ENCODE measurements around the gene MPLKIP. TPM values are rescaled to one million over a fixed set of nuclear protein-coding genes. Genes with fewer than 3 reads are reported as not detected.

The MPLKIP gene
- total RNA-seq, 1 donor from 2014 or later = 38.0 TPM

DNA sequence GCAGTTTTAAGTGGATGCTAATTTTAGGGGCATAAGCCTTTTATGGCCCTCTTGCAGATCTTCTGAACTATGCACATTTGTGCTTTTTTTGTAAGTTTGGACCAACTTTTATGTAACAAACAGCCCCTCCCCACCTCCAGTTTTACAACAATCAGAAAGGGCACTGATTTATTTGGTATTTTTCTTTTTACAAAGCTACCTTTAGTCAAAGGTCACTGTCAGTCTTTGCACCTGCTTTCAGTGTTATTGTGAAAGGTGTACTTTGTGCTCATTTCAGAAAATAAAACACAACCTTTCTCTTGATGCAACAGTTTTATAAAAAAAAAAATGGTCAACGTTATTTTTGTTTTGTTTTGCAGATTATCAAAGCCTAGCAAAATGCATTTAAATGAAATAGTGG is 39.2 kb downstream of the MPLKIP start:
- no peak for DNase-seq (ENCODE audit: low spot score, unreplicated experiment)
- peaks cover 9% of the 10 kb centered on the region for H3K4me1 Mint-ChIP-seq (ENCODE audit: low read depth)
- no peaks in the 10 kb centered on the region for H3K9me3 Mint-ChIP-seq (ENCODE audit: low read depth)
- peaks cover 17% of the 10 kb centered on the region for H3K36me3 Mint-ChIP-seq (ENCODE audit: insufficient read depth)
- no peaks in the 10 kb centered on the region for H3K27me3 Mint-ChIP-seq
- no peak overlapping the region for H3K4me3 Mint-ChIP-seq (ENCODE audit: low read depth)
- TF ChIP-seq, protein P1, sequence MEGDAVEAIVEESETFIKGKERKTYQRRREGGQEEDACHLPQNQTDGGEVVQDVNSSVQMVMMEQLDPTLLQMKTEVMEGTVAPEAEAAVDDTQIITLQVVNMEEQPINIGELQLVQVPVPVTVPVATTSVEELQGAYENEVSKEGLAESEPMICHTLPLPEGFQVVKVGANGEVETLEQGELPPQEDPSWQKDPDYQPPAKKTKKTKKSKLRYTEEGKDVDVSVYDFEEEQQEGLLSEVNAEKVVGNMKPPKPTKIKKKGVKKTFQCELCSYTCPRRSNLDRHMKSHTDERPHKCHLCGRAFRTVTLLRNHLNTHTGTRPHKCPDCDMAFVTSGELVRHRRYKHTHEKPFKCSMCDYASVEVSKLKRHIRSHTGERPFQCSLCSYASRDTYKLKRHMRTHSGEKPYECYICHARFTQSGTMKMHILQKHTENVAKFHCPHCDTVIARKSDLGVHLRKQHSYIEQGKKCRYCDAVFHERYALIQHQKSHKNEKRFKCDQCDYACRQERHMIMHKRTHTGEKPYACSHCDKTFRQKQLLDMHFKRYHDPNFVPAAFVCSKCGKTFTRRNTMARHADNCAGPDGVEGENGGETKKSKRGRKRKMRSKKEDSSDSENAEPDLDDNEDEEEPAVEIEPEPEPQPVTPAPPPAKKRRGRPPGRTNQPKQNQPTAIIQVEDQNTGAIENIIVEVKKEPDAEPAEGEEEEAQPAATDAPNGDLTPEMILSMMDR (IDR thresholded peaks at IDR 0.05; ENCODE audit: unreplicated experiment) = no peak
- H3K27ac Mint-ChIP-seq = no peak overlapping the region

DNA sequence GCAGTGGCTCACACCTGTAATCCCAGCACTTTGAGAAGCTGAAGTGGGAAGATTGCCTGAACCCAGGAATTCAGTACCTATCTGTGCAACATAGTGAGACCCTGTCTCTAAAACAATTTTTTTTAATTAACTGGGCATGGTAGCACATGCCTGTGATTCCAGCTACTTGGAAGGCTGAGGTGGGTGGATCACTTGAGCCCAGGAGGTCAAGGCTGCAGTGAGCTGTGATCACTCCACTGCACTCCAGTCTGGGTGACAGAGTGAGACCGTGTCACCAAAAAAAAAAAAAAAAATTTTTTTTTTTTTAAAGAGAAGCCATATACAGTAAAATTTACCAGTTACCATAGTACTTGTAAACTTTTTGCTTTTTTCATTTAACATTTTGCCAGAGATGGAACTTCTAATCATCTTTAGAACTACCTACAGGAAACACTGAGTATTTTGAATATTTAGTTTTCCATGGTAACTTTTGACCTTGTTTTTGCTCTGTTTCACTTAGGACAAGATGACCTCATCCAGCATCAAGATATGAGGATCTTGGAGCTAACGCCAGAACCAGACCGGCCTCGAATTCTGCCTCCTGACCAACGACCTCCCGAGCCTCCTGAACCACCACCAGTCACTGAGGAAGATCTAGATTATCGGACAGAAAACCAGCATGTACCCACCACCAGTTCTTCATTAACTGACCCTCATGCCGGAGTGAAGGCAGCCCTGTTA is 40.6 kb downstream of the MPLKIP start:
- Mint-ChIP-seq H3K4me1 (ENCODE audit: low read depth) (peaks cover 8% of the 10 kb centered on the region), H3K27ac (no peak overlapping the region), H3K9me3 (ENCODE audit: low read depth) (no peaks in the 10 kb centered on the region), H3K36me3 (ENCODE audit: insufficient read depth) (peaks cover 23% of the 10 kb centered on the region), H3K27me3 (no peaks in the 10 kb centered on the region), H3K4me3 (ENCODE audit: low read depth) (no peak overlapping the region)
- TF ChIP-seq, protein P1 (IDR thresholded peaks at IDR 0.05; ENCODE audit: unreplicated experiment) = no peak
- no peak for DNase-seq (ENCODE audit: low spot score, unreplicated experiment)

DNA sequence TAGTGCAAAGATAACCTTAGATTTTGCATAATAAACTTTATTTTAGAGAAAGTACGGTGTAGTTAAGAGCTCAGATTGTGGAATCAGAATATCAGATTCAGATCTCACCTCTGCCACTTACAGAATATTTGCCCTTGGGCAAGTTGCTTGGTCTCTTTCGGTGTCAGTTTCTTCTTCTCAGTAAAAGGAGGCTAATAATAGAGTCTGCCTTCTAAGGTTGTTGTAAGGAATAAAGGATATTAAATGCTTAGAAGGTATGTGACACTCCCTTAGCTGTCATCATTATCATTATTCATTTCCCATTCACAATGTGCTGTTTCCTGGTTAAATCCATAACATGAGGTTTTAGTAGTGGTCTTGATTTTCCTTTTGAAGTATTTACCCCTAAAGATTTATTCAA is 42.2 kb downstream of the MPLKIP start:
- H3K36me3 Mint-ChIP-seq (ENCODE audit: insufficient read depth) = peaks cover 27% of the 10 kb centered on the region

DNA sequence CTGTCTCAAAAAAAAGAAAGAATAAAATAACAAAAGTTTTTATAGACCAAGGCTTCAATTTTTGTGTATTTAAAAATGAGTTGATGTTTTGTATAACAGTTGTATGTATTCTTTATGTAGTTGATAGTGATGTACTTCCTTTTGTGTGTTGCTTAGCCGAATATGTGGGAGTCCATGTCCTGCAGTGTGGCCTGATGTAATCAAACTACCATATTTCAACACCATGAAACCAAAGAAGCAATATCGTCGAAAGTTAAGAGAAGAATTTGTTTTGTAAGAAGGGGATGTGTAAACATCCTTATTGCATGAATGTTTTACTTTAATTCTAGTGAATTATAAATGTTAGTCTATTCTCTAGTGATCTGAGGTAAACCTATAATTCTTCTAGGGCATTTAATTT is 56.6 kb downstream of the MPLKIP start:
- no peak overlapping the region for H3K4me3 Mint-ChIP-seq (ENCODE audit: low read depth)
- H3K36me3 Mint-ChIP-seq (ENCODE audit: insufficient read depth) = peaks cover 8% of the 10 kb centered on the region
- no peaks in the 10 kb centered on the region for H3K9me3 Mint-ChIP-seq (ENCODE audit: low read depth)
- no peaks in the 10 kb centered on the region for H3K27me3 Mint-ChIP-seq
- no peak for DNase-seq (ENCODE audit: low spot score, unreplicated experiment)
- no peak overlapping the region for H3K27ac Mint-ChIP-seq
- no peaks in the 10 kb centered on the region for H3K4me1 Mint-ChIP-seq (ENCODE audit: low read depth)
- TF ChIP-seq, protein P1 (IDR thresholded peaks at IDR 0.05; ENCODE audit: unreplicated experiment) = no peak

More for the DNA sequence above, 42.2 kb downstream of the MPLKIP start:
- TF ChIP-seq, protein P1 (IDR thresholded peaks at IDR 0.05; ENCODE audit: unreplicated experiment) = no peak
- no peak for DNase-seq (ENCODE audit: low spot score, unreplicated experiment)
- Mint-ChIP-seq H3K4me3 (ENCODE audit: low read depth) (no peak overlapping the region), H3K27me3 (no peaks in the 10 kb centered on the region), H3K27ac (no peak overlapping the region), H3K4me1 (ENCODE audit: low read depth) (peaks cover 1% of the 10 kb centered on the region), H3K9me3 (ENCODE audit: low read depth) (no peaks in the 10 kb centered on the region)

Other genes with a start within 250 kb of the MPLKIP start
- gene CDK13, start 184.4 kb downstream of the MPLKIP start, total RNA-seq = 74.3 and 75.5 TPM in 2 replicates
- gene SUGCT, start 383 bp upstream of the MPLKIP start, total RNA-seq = 5.7 and 6.2 TPM in 2 replicates